ENCODE measurements around the gene NLRX1. TPM values are rescaled to one million over a fixed set of nuclear protein-coding genes. Genes with fewer than 3 reads are reported as not detected.
"Not testable (repeated sequence)": the region's sequence is repeated elsewhere in the genome, so short reads cannot be mapped to it uniquely, and the experiment has no call there.

NLRX1 gene
- total and polyA plus RNA-seq, 4 donors, result 4.2 to 12.0 (median 10.4) TPM

DNA sequence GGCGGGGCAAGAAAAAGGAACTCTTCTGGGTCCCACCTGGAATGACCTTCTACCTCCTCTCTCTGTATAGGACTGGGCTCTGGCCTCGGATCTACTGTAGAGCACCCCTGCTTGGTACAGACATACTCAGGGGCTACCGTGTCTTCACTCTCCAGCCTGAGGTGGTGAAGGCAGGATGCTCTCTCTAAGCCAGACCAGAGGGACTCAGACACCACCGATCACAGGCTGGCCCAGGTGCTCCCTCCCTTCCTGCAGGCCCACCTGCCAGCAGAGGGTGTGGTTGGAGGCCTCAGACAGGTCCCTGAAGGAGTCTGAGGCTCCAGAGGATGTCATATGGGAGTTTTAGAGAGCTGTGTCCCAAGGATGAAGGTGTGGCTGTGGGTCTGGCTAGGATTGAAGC, 20.9 kb downstream of the NLRX1 start:
- WGBS, result 90% methylated on average over 4 of the region's 4 CpGs
- no peak for DNase-seq (ENCODE audit: low spot score)
- no peaks in the 10 kb centered on the region for H3K4me1 ChIP-seq (ENCODE audit: control insufficient read depth in 4 of 4, insufficient read depth in 4 of 4, low read length in 3 of 4)

DNA sequence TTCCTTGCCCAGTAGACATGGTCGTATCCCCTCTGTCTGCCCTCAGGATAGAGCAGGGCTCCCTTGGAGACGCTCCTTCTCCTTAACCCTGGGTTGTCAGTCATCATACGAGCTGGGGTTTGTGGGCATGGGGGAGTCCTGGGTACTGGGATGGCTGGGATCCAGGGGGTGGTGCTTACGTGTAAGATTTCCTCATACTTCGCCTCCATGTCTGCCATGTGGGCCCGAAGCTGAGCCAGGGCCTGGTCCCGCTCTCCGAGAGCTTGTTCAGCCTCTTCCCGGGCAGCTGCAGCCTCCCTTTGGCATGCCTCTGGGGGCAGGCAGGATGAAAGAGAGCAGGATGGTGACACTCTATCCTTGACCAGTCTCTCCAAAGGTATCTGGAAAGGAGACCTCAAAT, 22.0 kb downstream of the NLRX1 start:
- no peak overlapping the region for H3K9ac ChIP-seq (ENCODE audit: low read depth in 1 of 2, low read length in 2 of 2)
- no peak for TF ChIP-seq RAD21 (IDR thresholded peaks at IDR 0.05)
- TF ChIP-seq, protein P1, sequence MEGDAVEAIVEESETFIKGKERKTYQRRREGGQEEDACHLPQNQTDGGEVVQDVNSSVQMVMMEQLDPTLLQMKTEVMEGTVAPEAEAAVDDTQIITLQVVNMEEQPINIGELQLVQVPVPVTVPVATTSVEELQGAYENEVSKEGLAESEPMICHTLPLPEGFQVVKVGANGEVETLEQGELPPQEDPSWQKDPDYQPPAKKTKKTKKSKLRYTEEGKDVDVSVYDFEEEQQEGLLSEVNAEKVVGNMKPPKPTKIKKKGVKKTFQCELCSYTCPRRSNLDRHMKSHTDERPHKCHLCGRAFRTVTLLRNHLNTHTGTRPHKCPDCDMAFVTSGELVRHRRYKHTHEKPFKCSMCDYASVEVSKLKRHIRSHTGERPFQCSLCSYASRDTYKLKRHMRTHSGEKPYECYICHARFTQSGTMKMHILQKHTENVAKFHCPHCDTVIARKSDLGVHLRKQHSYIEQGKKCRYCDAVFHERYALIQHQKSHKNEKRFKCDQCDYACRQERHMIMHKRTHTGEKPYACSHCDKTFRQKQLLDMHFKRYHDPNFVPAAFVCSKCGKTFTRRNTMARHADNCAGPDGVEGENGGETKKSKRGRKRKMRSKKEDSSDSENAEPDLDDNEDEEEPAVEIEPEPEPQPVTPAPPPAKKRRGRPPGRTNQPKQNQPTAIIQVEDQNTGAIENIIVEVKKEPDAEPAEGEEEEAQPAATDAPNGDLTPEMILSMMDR (IDR thresholded peaks at IDR 0.05; ENCODE audit: low read depth, low read length, missing input control), result no peak
- no peak for TF ChIP-seq FOXA1 (IDR thresholded peaks at IDR 0.05)
- TF ChIP-seq JUND (IDR thresholded peaks at IDR 0.05), result no peak
- TF ChIP-seq, protein P2, sequence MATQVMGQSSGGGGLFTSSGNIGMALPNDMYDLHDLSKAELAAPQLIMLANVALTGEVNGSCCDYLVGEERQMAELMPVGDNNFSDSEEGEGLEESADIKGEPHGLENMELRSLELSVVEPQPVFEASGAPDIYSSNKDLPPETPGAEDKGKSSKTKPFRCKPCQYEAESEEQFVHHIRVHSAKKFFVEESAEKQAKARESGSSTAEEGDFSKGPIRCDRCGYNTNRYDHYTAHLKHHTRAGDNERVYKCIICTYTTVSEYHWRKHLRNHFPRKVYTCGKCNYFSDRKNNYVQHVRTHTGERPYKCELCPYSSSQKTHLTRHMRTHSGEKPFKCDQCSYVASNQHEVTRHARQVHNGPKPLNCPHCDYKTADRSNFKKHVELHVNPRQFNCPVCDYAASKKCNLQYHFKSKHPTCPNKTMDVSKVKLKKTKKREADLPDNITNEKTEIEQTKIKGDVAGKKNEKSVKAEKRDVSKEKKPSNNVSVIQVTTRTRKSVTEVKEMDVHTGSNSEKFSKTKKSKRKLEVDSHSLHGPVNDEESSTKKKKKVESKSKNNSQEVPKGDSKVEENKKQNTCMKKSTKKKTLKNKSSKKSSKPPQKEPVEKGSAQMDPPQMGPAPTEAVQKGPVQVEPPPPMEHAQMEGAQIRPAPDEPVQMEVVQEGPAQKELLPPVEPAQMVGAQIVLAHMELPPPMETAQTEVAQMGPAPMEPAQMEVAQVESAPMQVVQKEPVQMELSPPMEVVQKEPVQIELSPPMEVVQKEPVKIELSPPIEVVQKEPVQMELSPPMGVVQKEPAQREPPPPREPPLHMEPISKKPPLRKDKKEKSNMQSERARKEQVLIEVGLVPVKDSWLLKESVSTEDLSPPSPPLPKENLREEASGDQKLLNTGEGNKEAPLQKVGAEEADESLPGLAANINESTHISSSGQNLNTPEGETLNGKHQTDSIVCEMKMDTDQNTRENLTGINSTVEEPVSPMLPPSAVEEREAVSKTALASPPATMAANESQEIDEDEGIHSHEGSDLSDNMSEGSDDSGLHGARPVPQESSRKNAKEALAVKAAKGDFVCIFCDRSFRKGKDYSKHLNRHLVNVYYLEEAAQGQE (IDR thresholded peaks at IDR 0.05), result no peak
- TF ChIP-seq RXRA (IDR thresholded peaks at IDR 0.05), result no peak
- TF ChIP-seq GABPA (IDR thresholded peaks at IDR 0.05 in 1 of 2, conservative IDR thresholded peaks at IDR 0.05 in 1 of 2), result no peak
- TF ChIP-seq EGR1 (IDR thresholded peaks at IDR 0.05; ENCODE audit: low read depth in 2 of 2), result no peak
- TF ChIP-seq HNF4G (IDR thresholded peaks at IDR 0.05), result no peak
- TF ChIP-seq, protein P3, sequence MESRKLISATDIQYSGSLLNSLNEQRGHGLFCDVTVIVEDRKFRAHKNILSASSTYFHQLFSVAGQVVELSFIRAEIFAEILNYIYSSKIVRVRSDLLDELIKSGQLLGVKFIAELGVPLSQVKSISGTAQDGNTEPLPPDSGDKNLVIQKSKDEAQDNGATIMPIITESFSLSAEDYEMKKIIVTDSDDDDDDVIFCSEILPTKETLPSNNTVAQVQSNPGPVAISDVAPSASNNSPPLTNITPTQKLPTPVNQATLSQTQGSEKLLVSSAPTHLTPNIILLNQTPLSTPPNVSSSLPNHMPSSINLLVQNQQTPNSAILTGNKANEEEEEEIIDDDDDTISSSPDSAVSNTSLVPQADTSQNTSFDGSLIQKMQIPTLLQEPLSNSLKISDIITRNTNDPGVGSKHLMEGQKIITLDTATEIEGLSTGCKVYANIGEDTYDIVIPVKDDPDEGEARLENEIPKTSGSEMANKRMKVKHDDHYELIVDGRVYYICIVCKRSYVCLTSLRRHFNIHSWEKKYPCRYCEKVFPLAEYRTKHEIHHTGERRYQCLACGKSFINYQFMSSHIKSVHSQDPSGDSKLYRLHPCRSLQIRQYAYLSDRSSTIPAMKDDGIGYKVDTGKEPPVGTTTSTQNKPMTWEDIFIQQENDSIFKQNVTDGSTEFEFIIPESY (IDR thresholded peaks at IDR 0.05), result no peak
- no peak for TF ChIP-seq HNF4A (conservative IDR thresholded peaks at IDR 0.05)
- no peaks in the 10 kb centered on the region for H3K9me3 ChIP-seq (ENCODE audit: control insufficient read depth in 4 of 4, low read length in 3 of 4)
- H3K4me3 ChIP-seq (ENCODE audit: low read depth in 1 of 3, low read length in 3 of 3), result no peak overlapping the region
- no peaks in the 10 kb centered on the region for H3K4me1 ChIP-seq (ENCODE audit: control insufficient read depth in 4 of 4, insufficient read depth in 4 of 4, low read length in 3 of 4)
- DNase-seq (ENCODE audit: low spot score), result no peak
- H3K27me3 ChIP-seq (ENCODE audit: control insufficient read depth in 4 of 4, insufficient read depth in 4 of 4, low read length in 3 of 4), result no peaks in the 10 kb centered on the region
- H3K27ac ChIP-seq (ENCODE audit: low read depth in 1 of 2, low read length in 2 of 2), result no peak overlapping the region
- 92% methylated on average over 9 of the region's 9 CpGs for WGBS
- no peaks in the 10 kb centered on the region for H3K36me3 ChIP-seq (ENCODE audit: control insufficient read depth in 4 of 4, insufficient read depth in 3 of 4, low read depth in 1 of 4, low read length in 3 of 4)

More for the DNA sequence above, 20.9 kb downstream of the NLRX1 start:
- no peaks in the 10 kb centered on the region for H3K27me3 ChIP-seq (ENCODE audit: control insufficient read depth in 4 of 4, insufficient read depth in 4 of 4, low read length in 3 of 4)
- H3K9me3 ChIP-seq (ENCODE audit: control insufficient read depth in 4 of 4, low read length in 3 of 4), result no peaks in the 10 kb centered on the region
- no peaks in the 10 kb centered on the region for H3K36me3 ChIP-seq (ENCODE audit: control insufficient read depth in 4 of 4, insufficient read depth in 3 of 4, low read depth in 1 of 4, low read length in 3 of 4)
- TF ChIP-seq, protein P4, sequence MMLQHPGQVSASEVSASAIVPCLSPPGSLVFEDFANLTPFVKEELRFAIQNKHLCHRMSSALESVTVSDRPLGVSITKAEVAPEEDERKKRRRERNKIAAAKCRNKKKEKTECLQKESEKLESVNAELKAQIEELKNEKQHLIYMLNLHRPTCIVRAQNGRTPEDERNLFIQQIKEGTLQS (IDR thresholded peaks at IDR 0.05), result no peak
- TF ChIP-seq TAF1 (conservative IDR thresholded peaks at IDR 0.05) (no peak), RXRA (IDR thresholded peaks at IDR 0.05) (no peak)
- TF ChIP-seq, protein P3 (IDR thresholded peaks at IDR 0.05), result no peak
- H3K9ac ChIP-seq (ENCODE audit: low read depth in 1 of 2, low read length in 2 of 2), result no peak overlapping the region
- no peak overlapping the region for H3K4me3 ChIP-seq (ENCODE audit: low read depth in 1 of 3, low read length in 3 of 3)
- no peak overlapping the region for H3K27ac ChIP-seq (ENCODE audit: low read depth in 1 of 2, low read length in 2 of 2)

DNA sequence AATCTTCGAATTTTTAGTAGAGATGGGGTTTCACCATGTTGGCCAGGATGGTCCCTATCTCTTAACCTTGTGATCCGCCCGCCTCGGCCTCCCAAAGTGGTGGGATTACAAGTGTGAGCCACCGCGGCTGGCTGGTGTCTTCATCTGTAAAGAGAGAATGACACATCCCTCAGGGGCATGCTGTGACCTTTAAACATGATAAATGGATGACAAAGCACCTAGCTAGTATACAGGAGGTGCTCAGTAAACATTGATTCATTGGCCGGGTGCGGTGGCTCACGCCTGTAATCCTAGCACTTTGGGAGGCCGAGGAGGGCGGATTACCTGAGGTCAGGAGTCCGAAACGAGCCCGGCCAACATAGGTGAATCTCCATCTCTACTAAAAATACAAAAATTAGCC, 22.7 kb downstream of the NLRX1 start:
- H3K4me1 ChIP-seq (ENCODE audit: control insufficient read depth in 4 of 4, insufficient read depth in 4 of 4, low read length in 3 of 4); H3K27ac ChIP-seq (ENCODE audit: low read depth in 1 of 2, low read length in 2 of 2); DNase-seq (ENCODE audit: low spot score); H3K4me3 ChIP-seq (ENCODE audit: low read depth in 1 of 3, low read length in 3 of 3); H3K9me3 ChIP-seq (ENCODE audit: control insufficient read depth in 4 of 4, low read length in 3 of 4); H3K36me3 ChIP-seq (ENCODE audit: control insufficient read depth in 4 of 4, insufficient read depth in 3 of 4, low read depth in 1 of 4, low read length in 3 of 4); H3K9ac ChIP-seq (ENCODE audit: low read depth in 1 of 2, low read length in 2 of 2); H3K27me3 ChIP-seq (ENCODE audit: control insufficient read depth in 4 of 4, insufficient read depth in 4 of 4, low read length in 3 of 4): not testable (repeated sequence)
- 90% methylated on average over 14 of the region's 14 CpGs for WGBS

Measured in liver (tissue), 9 donors.